Lung (tissue), 12 donors: Measurements from ENCODE around the gene ADD2. TPM values are rescaled to one million over a fixed set of nuclear protein-coding genes. Genes with fewer than 3 reads are reported as not detected.
A peak's percentile ranks its signal among the peaks of the same experiment; 100 is the strongest.

Experiments
- ATAC-seq: fragments of 200-7000 bp; cut with Tn5 transposase; one replicate; pipeline ENCODE4 v1.9.1; 2020; ENCODE audit warnings: moderate number of reproducible peaks; ENCODE audit not compliant: insufficient read depth, low FRiP score
- DNase-seq, 3 donors: peaks; one replicate each; pipeline ENCODE4 v3.0.0-alpha.2; 2013 to 2017
- H3K27ac ChIP-seq, 2 donors: one replicate each; pipeline ENCODE4 v1.5.1; 2013; ENCODE audit warnings: mild to moderate bottlenecking in 2 of 2, moderate library complexity in 2 of 2, control low read depth in 1 of 2, inconsistent platforms in 1 of 2, low read depth in 1 of 2, low read length in 1 of 2
- H3K27me3 ChIP-seq, 3 donors: one replicate each; pipeline ENCODE4 v1.5.1; 2013; ENCODE audit warnings: low read length in 2 of 3; ENCODE audit not compliant: control insufficient read depth in 3 of 3, insufficient read depth in 3 of 3
- H3K36me3 ChIP-seq, 4 donors: one replicate each; pipeline ENCODE4 v1.5.1; 2013; ENCODE audit warnings: low read length in 4 of 4, mild to moderate bottlenecking in 1 of 4, moderate library complexity in 1 of 4; ENCODE audit not compliant: control insufficient read depth in 4 of 4, insufficient read depth in 4 of 4
- H3K4me1 ChIP-seq, 5 donors: one replicate each; pipeline ENCODE4 v1.5.1; 2013; ENCODE audit warnings: low read length in 5 of 5, mild to moderate bottlenecking in 2 of 5, moderate library complexity in 1 of 5; ENCODE audit not compliant: control insufficient read depth in 5 of 5, insufficient read depth in 5 of 5
- H3K4me3 ChIP-seq: one replicate; pipeline ENCODE4 v1.5.1; 2013; ENCODE audit warnings: mild to moderate bottlenecking, control low read depth, moderate library complexity
- H3K9ac ChIP-seq, 2 donors: one replicate each; pipeline ENCODE4 v1.5.1; 2013; ENCODE audit warnings: low read length in 2 of 2, control low read depth in 1 of 2; ENCODE audit not compliant: insufficient read depth in 1 of 2
- H3K9me3 ChIP-seq, 4 donors: one replicate each; pipeline ENCODE4 v1.5.1; 2013; ENCODE audit warnings: low read length in 3 of 4, mild to moderate bottlenecking in 1 of 4, moderate library complexity in 1 of 4; ENCODE audit not compliant: control insufficient read depth in 4 of 4, insufficient read depth in 3 of 4
- CTCF ChIP-seq: IDR thresholded peaks from 2 replicates; pipeline ENCODE4 v1.5.1; 2012; ENCODE audit warnings: mild to moderate bottlenecking; ENCODE audit errors: control extremely low read depth, extremely low read depth
- WGBS, 2 donors: extraction: QIAGEN DNeasy Blood & Tissue Kit; methylation state at CpG; one replicate each; pipeline ENCODE4 v1.1.7; 2013; 5-methylcytosine and 5-hydroxymethylcytosine counted together
- polyA plus RNA-seq, 2 donors: library from polyadenylated mRNA; stranded (reverse); fragments of 200-250 nt; gene quantifications; one replicate each; pipeline ENCODE4 v1.2.1, GENCODE V29; 2013
- total RNA-seq, 2 donors: library from RNA; depleted of rRNA in 1 of 2; stranded (reverse); fragments of >200 nt in 1 of 2; gene quantifications; one replicate each; pipeline ENCODE4 v1.2.1, GENCODE V29; 2014 to 2021
- donor health status: control.
- donor health status: control.
- donor health status: Bipolar disorder and iron deficiency.
- donor health status: healthy.
- donor health status: DM: yes; HTN: yes; CAD: no.

Gene ADD2
- total and polyA plus RNA-seq, 4 donors: 0.35 to 5.9 (median 1.8) TPM

GRCh38 chr2:70751881-70752280, 16.1 kb downstream of the ADD2 start:
- no peak for ATAC-seq
- Histone ChIP-seq H3K9me3 (peaks cover 0 to 3% (median 0%) of the 10 kb centered on the region in 4 donors), H3K36me3 (no peaks in the 10 kb centered on the region), H3K27me3 (peaks cover 0 to 3% (median 0%) of the 10 kb centered on the region in 3 donors), H3K4me3 (no peak overlapping the region), H3K27ac (no peak overlapping the region), H3K9ac (no peak overlapping the region), H3K4me1 (peaks cover 0 to 20% (median 0%) of the 10 kb centered on the region in 5 donors)
- TF ChIP-seq CTCF: no peak
- DNase-seq: peak; percentile 60 to 85 (median 78)
- WGBS, 2 donors: 73 to 79% methylated on average over 4 of the region's 4 CpGs

- H3K4me1 ChIP-seq: peaks cover 0 to 27% (median 0%) of the 10 kb centered on the region in 5 donors
- no peak for DNase-seq
- no peak overlapping the region for H3K27ac ChIP-seq
- no peaks in the 10 kb centered on the region for H3K36me3 ChIP-seq
- no peak overlapping the region for H3K9ac ChIP-seq
- H3K27me3 ChIP-seq: peaks cover 0 to 3% (median 0%) of the 10 kb centered on the region in 3 donors
- peaks cover 0 to 3% (median 0%) of the 10 kb centered on the region in 4 donors for H3K9me3 ChIP-seq
- no peak for ATAC-seq
- no peak for TF ChIP-seq CTCF
- 91 to 93% methylated on average over 1 of the region's 1 CpG for WGBS, 2 donors
- H3K4me3 ChIP-seq: no peak overlapping the region
Observed at GRCh38 chr2:70750320-70750719, 17.7 kb downstream of the ADD2 start.

- Histone ChIP-seq H3K27me3 (peaks cover 0 to 3% (median 0%) of the 10 kb centered on the region in 3 donors), H3K4me1 (peaks cover 0 to 27% (median 0%) of the 10 kb centered on the region in 5 donors), H3K9ac (no peak overlapping the region), H3K36me3 (no peaks in the 10 kb centered on the region), H3K27ac (no peak overlapping the region), H3K4me3 (no peak overlapping the region), H3K9me3 (peaks cover 0 to 3% (median 0%) of the 10 kb centered on the region in 4 donors)
- WGBS, 2 donors: 51 to 64% methylated on average over 1 of the region's 1 CpG
- DNase-seq (no peak), ATAC-seq (no peak)
- TF ChIP-seq CTCF: no peak
Observed at GRCh38 chr2:70748002-70748784, 19.8 kb downstream of the ADD2 start.
